ENCODE measurements around the gene SLC25A17.
"Not testable (repeated sequence)": the region's sequence is repeated elsewhere in the genome, so short reads cannot be mapped to it uniquely, and the experiment has no call there.

Gene SLC25A17

GRCh38 chr22:40799008-40799407, 20.1 kb downstream of the SLC25A17 start:
- TF ChIP-seq, protein P1, sequence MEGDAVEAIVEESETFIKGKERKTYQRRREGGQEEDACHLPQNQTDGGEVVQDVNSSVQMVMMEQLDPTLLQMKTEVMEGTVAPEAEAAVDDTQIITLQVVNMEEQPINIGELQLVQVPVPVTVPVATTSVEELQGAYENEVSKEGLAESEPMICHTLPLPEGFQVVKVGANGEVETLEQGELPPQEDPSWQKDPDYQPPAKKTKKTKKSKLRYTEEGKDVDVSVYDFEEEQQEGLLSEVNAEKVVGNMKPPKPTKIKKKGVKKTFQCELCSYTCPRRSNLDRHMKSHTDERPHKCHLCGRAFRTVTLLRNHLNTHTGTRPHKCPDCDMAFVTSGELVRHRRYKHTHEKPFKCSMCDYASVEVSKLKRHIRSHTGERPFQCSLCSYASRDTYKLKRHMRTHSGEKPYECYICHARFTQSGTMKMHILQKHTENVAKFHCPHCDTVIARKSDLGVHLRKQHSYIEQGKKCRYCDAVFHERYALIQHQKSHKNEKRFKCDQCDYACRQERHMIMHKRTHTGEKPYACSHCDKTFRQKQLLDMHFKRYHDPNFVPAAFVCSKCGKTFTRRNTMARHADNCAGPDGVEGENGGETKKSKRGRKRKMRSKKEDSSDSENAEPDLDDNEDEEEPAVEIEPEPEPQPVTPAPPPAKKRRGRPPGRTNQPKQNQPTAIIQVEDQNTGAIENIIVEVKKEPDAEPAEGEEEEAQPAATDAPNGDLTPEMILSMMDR (IDR thresholded peaks at IDR 0.05; ENCODE audit: insufficient read depth, missing control alignments): no peak
- FAIRE-seq: no peak
- no peak for DNase-seq (ENCODE audit: insufficient read length, low spot score)

DNA sequence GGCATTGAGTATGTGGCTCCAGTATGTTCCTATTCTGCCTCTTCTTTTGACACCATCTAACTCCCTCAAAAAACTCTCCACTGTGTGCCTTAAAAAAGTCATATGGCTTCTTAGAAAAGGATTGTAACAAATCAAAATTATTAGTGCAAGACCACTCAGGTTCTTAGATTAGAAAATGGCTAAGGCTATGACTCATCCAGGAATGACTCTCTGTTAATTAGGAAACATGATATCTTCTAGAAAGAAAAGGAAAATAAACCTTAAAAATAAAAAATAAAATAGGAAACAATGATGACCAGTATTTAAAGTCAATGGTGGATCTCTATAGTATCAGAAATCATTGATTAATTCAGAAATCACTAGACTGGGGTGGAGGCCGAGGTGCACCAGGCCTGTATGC, 21.7 kb downstream of the SLC25A17 start:
- TF ChIP-seq, protein P1 (IDR thresholded peaks at IDR 0.05; ENCODE audit: insufficient read depth, missing control alignments): no peak
- FAIRE-seq (no peak), DNase-seq (ENCODE audit: insufficient read length, low spot score) (no peak)

GRCh38 chr22:40792451-40792850, 26.7 kb downstream of the SLC25A17 start:
- DNase-seq (ENCODE audit: insufficient read length, low spot score) (no peak), FAIRE-seq (no peak)
- TF ChIP-seq, protein P1 (IDR thresholded peaks at IDR 0.05; ENCODE audit: insufficient read depth, missing control alignments): no peak

GRCh38 chr22:40791241-40791640, 27.9 kb downstream of the SLC25A17 start:
- FAIRE-seq: no peak
- TF ChIP-seq, protein P1 (IDR thresholded peaks at IDR 0.05; ENCODE audit: insufficient read depth, missing control alignments): no peak
- DNase-seq (ENCODE audit: insufficient read length, low spot score): no peak

- DNase-seq (ENCODE audit: insufficient read length, low spot score) (no peak), FAIRE-seq (no peak)
- TF ChIP-seq, protein P1 (IDR thresholded peaks at IDR 0.05; ENCODE audit: insufficient read depth, missing control alignments): no peak
Observed at GRCh38 chr22:40789131-40789530, 30.0 kb downstream of the SLC25A17 start.

DNA sequence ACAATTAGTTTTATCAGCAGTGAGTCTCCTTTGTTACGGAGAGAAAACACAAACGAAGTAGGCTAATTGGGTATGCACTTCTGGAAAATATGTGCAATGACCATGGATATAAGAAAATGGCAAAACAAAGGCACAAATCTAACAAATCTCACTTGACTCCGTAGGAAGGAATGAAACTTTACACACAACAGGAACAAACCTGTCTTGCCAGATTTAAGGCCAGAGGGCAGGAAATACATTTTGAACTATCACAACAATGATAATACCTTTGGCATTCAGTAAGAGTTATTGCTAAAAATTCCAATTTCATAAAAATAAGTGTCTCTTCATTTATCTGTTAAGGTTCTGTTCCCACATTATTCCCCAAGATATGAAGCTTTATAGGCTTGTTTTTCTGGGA, 36.6 kb downstream of the SLC25A17 start:
- TF ChIP-seq, protein P1 (IDR thresholded peaks at IDR 0.05; ENCODE audit: insufficient read depth, missing control alignments): no peak
- DNase-seq (ENCODE audit: insufficient read length, low spot score): no peak
- no peak for FAIRE-seq

- FAIRE-seq; DNase-seq (ENCODE audit: insufficient read length, low spot score): not testable (repeated sequence)
Observed at GRCh38 chr22:40781749-40782148, 37.4 kb downstream of the SLC25A17 start.

DNA sequence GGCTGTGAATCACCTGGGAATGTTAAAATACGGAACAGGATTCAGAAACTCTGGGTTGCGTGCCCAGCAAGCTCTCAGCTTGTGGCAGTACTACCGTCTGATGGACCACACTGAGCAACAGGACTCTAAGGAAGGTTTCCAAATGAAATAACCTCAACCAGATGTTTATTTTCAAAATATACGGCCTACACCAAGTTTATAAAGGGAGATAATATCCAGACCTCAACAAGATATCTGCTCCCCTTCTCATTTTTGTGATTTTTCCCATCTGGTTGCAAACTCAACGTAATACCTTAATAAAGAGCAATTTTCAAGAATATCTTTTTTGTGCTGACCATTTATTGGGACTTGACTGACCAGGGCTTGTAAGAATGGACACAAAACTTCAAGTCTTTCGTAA, 49.4 kb downstream of the SLC25A17 start:
- FAIRE-seq (no peak), DNase-seq (ENCODE audit: insufficient read length, low spot score) (no peak)
- TF ChIP-seq, protein P1 (IDR thresholded peaks at IDR 0.05; ENCODE audit: insufficient read depth, missing control alignments): no peak
